GM21381 (cell line): Measurements from ENCODE around the gene TULP4.
A peak's percentile ranks its signal among the peaks of the same experiment; 100 is the strongest.
"Not testable (repeated sequence)": the region's sequence is repeated elsewhere in the genome, so short reads cannot be mapped to it uniquely, and the experiment has no call there.

Experiments
- ATAC-seq: cut with Tn5 transposase; IDR thresholded peaks from one replicate; pipeline ENCODE4 v1.9.1; 2021; ENCODE audit warnings: mild to moderate bottlenecking, moderate library complexity; ENCODE audit not compliant: unreplicated experiment

Gene TULP4

DNA sequence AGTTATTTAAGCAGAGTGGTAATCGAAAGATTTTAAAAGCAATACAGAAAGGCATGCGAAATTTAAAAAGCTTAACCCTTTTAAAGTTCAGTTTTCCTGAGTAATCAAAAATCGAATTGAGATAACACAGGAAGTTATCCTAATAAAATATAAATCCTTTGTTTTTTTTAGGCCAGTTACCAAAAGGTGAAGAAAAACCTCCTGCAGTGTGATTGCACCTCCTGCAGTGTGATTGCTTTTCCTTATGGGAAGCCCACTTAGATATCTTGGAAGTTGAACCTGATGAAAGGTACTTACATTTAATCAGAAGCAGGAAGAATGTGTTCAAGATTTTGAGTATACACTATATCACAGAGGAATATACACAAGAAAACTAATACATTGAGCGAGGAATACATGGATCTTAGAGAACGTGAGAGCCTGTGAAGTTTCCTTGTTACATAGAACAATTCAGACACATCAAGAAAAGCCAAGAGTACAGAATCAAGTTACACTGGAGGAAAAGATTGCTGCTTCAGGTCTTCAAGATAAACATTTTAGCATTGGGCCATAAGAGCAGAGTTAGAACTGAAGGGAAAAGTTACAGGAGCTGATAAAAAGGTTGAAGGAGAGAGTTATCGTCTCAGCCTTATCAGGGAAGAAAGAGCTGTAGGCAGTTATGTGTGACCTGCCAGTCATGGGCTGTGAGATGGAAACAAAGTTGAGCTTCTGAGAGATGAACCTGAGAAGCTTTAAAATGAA is 240.0 kb downstream of the TULP4 start:
- ATAC-seq = no peak

DNA sequence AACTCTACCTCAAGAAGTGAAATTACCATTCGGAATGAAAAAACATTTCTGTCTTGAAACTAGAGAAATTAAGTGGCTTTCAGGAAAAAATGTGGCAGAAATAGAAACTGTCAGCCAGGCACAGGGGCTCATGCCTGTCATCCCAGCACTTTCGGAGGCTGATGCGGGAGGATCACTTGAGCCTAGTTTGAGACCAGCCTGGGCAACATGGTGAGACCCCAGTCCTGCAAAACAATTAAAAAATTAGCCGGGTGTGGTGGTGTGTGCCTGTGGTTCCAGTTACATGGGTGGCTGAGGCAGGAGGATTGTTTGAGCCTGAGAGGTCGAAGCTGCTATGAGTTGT is 240.5 kb downstream of the TULP4 start:
- ATAC-seq = no peak

DNA sequence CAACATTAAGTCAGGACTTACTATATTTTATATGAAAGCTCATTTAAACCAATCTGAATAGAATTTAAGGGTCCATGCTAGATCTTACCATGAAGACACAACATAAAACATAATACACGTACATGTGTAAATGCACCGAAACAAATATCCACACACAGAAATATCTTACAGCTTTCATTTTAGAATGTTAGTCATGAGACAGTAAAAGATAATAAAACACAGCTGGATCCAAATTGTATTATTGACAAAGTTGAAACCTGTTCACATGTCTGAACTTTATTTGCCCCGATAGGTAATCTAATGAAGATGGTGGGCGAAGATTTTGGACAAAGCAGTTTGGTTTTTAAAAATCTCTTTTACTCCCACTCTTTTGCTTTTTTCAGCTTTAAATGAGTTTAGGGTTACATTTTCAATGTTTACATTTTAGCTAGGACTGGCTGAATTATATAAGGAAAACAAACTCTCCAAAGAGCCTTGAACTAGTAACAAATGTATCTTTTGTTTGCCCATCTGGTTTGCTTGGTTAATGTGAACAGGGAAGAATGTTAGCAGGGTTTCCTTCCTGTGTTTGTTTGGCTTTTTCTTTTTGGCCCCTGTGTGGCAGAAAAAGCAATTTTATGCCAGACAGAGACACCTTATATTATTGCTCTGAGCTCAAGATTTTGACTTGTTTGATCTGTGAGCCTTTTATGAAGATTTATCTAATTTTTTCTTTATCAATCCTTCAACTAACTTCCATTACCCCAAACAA is 242.5 kb downstream of the TULP4 start:
- no peak for ATAC-seq

DNA sequence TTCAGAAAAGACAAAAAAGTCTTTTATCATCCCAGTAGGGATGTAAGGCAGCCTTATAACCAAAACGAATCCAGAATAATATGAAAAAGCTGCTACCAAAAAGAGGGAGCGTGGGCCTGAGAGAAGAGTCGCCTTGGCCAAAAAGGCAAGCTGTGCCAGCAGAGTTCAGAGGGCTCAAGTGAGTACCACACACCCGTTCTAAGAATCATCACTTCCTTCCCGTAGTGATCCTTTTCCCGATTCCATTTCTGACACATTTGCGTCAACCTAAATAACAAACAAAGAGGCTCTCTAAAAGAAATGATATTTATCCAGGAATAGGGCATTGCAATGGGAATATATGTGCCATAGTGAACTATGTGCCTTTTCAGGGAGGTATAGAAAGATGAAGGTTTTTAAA is 243.8 kb downstream of the TULP4 start:
- ATAC-seq = no peak

DNA sequence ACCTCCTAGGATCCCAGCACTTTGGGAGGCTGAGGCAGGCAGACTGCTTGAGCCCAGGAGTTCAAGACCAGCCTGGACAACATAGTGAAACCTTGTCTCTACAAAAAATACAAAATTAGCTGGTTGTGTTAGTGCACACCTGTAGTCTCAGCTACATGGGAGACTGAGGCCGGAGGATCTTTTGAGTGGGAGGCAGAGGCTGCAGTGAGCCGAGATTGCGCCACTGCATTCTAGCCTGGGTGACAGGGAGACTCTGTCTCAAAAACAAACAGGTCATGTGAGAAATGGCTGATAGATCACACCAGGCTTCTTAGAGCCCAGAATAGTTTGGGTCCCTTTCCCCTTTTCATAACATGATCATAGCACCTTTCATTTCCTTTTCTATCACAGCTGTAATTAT is 244.8 kb downstream of the TULP4 start:
- not testable (repeated sequence) for ATAC-seq

DNA sequence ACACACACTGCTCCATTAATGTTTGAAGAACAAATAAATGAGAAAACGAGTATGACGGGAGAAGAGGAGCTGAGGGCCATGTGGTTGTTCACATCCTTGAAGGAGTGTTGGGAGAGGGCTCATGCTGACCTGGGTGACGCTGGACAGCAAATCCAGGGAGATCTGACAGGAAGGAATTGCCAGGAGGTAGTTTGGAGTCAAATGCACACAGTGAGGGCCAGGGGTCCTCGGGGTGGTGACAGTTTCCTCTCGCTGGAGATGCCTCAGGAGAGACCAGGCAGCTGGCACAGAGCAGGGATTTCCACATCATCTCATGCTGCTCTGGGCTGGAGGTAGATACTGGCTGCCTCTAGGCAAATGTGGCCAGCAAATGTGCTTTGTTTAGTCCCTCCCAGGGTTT is 245.7 kb downstream of the TULP4 start:
- no peak for ATAC-seq

DNA sequence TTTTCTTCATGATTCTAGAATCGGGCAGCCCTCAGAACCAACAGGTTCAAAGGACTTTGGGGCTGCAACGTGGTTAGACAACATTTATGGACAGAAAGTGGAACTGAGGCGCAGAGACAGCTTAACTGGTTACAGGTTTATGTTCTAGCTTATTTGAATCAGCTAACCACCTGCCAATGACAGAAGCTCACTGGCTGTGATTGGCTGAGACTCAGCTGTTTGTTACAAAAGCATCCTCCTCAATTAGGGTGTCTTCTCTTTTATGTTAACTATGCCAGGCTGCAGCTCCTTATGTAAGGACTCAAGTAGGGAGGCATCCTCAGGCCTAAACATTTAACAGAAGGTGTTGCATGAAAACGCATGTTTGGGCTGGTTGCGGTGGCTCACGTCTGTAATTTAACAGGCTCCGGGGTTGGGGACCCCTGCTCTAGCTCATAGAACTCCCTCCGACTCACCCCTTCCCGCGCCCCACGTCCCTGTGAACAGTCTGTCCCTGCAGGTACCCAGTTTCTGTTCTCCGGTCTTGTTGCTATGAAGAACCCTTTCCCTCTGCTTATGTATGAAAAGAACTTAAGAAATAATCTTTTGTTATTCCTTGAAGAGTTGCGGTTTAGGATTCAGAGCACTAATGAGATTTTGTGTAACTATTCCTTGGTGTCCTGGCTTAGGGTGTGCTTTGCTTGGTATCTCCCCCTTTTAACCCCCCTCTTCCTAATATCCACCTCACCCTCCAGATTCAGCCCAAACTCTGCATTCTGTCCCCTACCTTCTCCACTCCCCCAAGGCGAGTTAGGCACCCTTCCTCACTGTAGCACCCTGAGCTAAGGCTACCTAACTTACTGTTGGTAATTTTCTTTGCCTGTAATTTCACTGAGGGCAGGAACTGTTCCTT is 246.4 kb downstream of the TULP4 start:
- no peak for ATAC-seq

DNA sequence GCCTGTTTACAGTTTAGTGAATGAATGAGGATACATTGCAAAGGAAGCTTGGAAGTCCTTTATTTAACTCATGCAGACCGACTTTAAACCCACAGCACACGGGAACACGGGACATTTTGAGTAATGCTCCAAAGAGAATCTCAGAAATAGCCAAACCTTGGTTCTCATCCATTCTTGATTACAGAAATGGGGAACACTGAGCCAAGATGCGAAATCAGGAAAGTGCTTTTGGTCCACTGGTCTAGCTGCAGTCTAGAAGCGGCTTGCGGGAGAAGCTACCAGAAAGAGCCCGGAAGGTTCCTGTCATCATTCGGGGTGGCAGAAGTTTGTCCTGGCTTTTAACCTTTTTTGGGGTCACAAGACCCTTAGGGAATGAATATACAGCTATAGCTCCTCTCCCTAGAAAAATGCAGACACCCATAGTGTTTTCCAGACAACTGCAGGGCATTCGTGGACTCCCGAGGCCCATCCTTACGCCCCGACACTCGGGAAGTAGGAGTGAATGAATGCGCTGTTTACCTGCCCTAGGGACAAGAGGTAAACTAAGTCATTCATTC is 247.2 kb downstream of the TULP4 start:
- no peak for ATAC-seq

DNA sequence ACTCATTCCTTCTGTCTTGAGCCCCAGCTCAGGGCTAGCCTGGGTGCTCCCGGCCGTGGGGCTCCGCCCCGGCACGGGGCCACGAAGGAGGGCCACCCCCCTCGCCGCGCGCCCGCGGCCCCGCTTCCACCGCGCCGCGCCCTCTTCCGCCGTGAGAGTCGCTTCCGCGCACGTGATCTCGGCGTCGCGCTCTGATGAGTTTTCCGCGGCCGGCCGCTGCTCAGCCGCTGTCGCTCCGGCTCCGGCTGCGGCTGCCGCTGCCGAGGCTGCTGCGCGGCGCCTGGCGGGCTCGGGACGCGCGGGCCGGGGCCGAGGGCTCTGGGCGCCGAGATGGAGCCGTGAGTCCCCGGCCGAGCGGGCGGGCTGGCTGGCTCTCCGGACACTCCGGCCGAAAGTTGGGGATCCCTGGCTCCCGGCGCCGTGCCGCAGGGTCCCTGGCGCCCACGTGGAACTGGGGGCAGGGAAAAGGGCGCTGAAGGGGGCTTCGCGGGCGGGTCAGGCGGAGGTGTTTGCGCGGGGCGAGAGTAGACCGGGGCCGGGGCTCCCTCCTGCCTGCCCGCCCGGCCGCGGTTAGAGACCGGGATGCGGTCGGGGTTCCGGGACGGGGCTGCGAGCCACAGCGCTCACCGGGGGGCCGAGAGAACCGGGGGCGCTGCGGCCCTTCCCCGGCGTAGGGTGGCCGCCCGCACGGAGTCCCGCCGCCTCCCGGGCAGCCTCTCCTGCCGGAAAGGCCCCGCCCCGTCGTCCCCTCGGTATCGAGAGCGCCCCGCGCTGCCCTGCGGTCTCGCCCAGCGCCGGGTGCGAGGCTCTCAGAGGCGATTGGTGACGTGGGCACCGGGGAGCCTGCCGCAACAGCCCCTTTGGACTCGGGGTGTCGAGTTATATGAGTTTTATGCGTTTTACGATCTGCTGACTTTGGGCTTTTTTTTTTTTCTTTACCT is 247.9 kb downstream of the TULP4 start, which contains the start of gene TMEM181:
Gene TMEM181 (plus strand): TSS at position 197 of the 941 bp plus-strand sequence. CDS start 134 bp downstream, at position 331.
- ATAC-seq = peak; percentile 82

DNA sequence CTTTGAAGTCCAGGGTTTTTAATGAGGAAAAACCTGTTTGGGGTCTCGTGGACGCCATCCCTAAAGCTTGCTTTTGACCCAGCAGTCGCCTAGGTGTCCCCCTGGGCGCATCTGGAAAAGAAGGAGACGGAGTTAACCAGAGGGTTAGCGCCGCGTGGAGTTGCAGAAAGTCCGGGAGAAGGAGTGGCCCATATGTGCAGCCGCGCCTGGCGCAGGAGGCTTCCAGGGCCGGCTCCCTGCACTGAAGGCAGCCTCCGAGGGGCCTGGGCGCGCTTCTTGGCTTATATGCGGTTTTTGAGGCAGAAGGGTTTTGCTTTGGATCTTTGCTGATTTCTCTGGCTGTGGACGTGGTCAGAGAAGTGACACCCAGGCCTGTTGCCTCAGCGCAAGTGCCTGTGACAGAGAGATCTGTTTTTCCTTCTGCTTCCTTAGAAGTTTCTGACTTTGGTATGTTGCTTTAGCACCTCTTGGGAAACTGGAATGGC is 248.6 kb downstream of the TULP4 start:
- ATAC-seq = no peak
